H1 (cell line): ENCODE measurements around the gene COLEC11. TPM values are rescaled to one million over a fixed set of nuclear protein-coding genes. Genes with fewer than 3 reads are reported as not detected.
"Not testable (repeated sequence)": the region's sequence is repeated elsewhere in the genome, so short reads cannot be mapped to it uniquely, and the experiment has no call there.

Experiments
- CTCF ChIA-PET: fragments of 300-600 bp; sonication (Branson Sonifier 250); formaldehyde crosslinking; loops from one replicate; lab custom pipeline; 2021; ENCODE audit not compliant: partially characterized antibody; lab: Charles Lee
- POLR2A ChIA-PET: fragments of 300-600 bp; sonication (Branson Sonifier 250); formaldehyde crosslinking; loops from one replicate; lab custom pipeline; 2021; ENCODE audit warnings: inconsistent platforms; ENCODE audit not compliant: partially characterized antibody; lab: Charles Lee
- DNase-seq, 2 experiments: peaks; one replicate each; pipeline versions ENCODE4 v3.0.0 to v3.0.0-alpha.2; 2010 to 2022; ENCODE audit warnings: low spot score in 2 of 2, low read depth in 1 of 2, mixed read lengths in 1 of 2
- FAIRE-seq: peaks from 2 replicates; lab custom pipeline; 2011; peaks lifted over from hg19 to GRCh38; lab: Jason Lieb, UNC
- H2AFZ ChIP-seq: 2 replicates; pipeline ENCODE4 v1.8.1; 2012; ENCODE audit warnings: low read length, inconsistent platforms
- H2AK5ac ChIP-seq: 2 replicates; pipeline ENCODE4 v1.6.1; 2013; ENCODE audit warnings: low read depth, low read length
- H2BK120ac ChIP-seq: replicated peaks from 2 replicates; pipeline ENCODE3; 2013; ENCODE audit warnings: low read depth, low read length, inconsistent platforms
- H2BK12ac ChIP-seq: 2 replicates; pipeline ENCODE4 v1.6.1; 2013; ENCODE audit warnings: low read depth, low read length
- H2BK15ac ChIP-seq: 2 replicates; pipeline ENCODE4 v1.6.1; 2013; ENCODE audit warnings: low read length
- H2BK20ac ChIP-seq: 2 replicates; pipeline ENCODE4 v1.6.1; 2013; ENCODE audit warnings: low read length
- H2BK5ac ChIP-seq: 2 replicates; pipeline ENCODE4 v1.6.1; 2013; ENCODE audit warnings: low read depth, low read length
- H3K14ac ChIP-seq: 2 replicates; pipeline ENCODE4 v1.6.1; 2013; ENCODE audit warnings: inconsistent platforms; ENCODE audit not compliant: insufficient read length
- H3K18ac ChIP-seq: 2 replicates; pipeline ENCODE4 v1.6.1; 2013; ENCODE audit warnings: low read length; ENCODE audit errors: extremely low read depth
- H3K23ac ChIP-seq: 2 replicates; pipeline ENCODE4 v1.6.1; 2013; ENCODE audit warnings: inconsistent platforms; ENCODE audit not compliant: insufficient read length
- H3K23me2 ChIP-seq: 2 replicates; pipeline ENCODE4 v1.6.1; 2013; ENCODE audit warnings: low read depth, low read length
- H3K27ac ChIP-seq: 2 replicates; pipeline ENCODE4 v1.6.1; 2011; ENCODE audit warnings: low read depth, low read length, inconsistent platforms
- H3K27me3 ChIP-seq, 4 experiments: replicated peaks in 1 of 4; 1 replicate in 1 of 4; 2 replicates in 3 of 4; pipeline versions ENCODE4 v1.6.1 to v1.8.1; 2011 to 2013; ENCODE audit warnings: low read length in 3 of 4, mild to moderate bottlenecking in 3 of 4, inconsistent platforms in 2 of 4, mixed read lengths in 2 of 4, moderate library complexity in 1 of 4; ENCODE audit not compliant: control insufficient read depth in 3 of 4, insufficient read depth in 3 of 4; ENCODE audit errors: extremely low read depth in 1 of 4
- H3K36me3 ChIP-seq, 4 experiments: 2 replicates each; pipeline versions ENCODE4 v1.6.1 to v1.8.1; 2011 to 2013; ENCODE audit warnings: mild to moderate bottlenecking in 4 of 4, low read length in 3 of 4, moderate library complexity in 2 of 4, control low read depth in 1 of 4, inconsistent platforms in 1 of 4; ENCODE audit not compliant: insufficient read depth in 4 of 4, control insufficient read depth in 2 of 4
- H3K4ac ChIP-seq: replicated peaks from 2 replicates; pipeline ENCODE3; 2013; ENCODE audit warnings: low read length, low read depth, mixed read lengths, inconsistent platforms; ENCODE audit not compliant: insufficient read length
- H3K4me1 ChIP-seq, 4 experiments: replicated peaks in 1 of 4; 1 replicate in 1 of 4; 2 replicates in 3 of 4; pipeline versions ENCODE4 v1.6.1 to v1.8.1; 2011 to 2013; ENCODE audit warnings: low read length in 3 of 4, inconsistent platforms in 2 of 4, mixed read lengths in 1 of 4; ENCODE audit not compliant: insufficient read depth in 4 of 4, control insufficient read depth in 3 of 4
- H3K4me2 ChIP-seq, 2 experiments: 2 replicates each; pipeline versions ENCODE4 v1.6.1 to v1.8.1; 2011 to 2013; ENCODE audit warnings: low read depth in 2 of 2, low read length in 2 of 2, control low read depth in 1 of 2, inconsistent platforms in 1 of 2, mild to moderate bottlenecking in 1 of 2; ENCODE audit not compliant: insufficient read depth in 1 of 2
- H3K4me3 ChIP-seq, 4 experiments: fragments of 200-600, 300-600 bp in 1 of 4; sonication (generic), shearing (Covaris generic), sonication (Bioruptor Twin) in 1 of 4; 2 replicates each; pipeline versions ENCODE4 v1.5.1 to v1.8.1; 2011 to 2016; ENCODE audit warnings: low read length in 4 of 4, low read depth in 3 of 4, control low read depth in 2 of 4, inconsistent platforms in 2 of 4, mild to moderate bottlenecking in 2 of 4, mixed read lengths in 1 of 4, moderate library complexity in 1 of 4; ENCODE audit not compliant: insufficient read depth in 2 of 4; ENCODE audit errors: extremely low read depth in 1 of 4
- H3K56ac ChIP-seq: replicated peaks from 2 replicates; pipeline ENCODE3; 2013; ENCODE audit warnings: low read depth, mild to moderate bottlenecking, mixed read lengths, low read length, inconsistent platforms; ENCODE audit not compliant: insufficient read length
- H3K79me1 ChIP-seq: 2 replicates; pipeline ENCODE4 v1.6.1; 2013; ENCODE audit warnings: low read depth, low read length, control low read depth
- H3K79me2 ChIP-seq, 2 experiments: 2 replicates each; pipeline versions ENCODE4 v1.6.1 to v1.8.1; 2012 to 2013; ENCODE audit warnings: low read length in 2 of 2, mild to moderate bottlenecking in 2 of 2, inconsistent platforms in 1 of 2; ENCODE audit not compliant: insufficient read depth in 2 of 2, control insufficient read depth in 1 of 2
- H3K9ac ChIP-seq, 4 experiments: replicated peaks in 1 of 4; 1 replicate in 1 of 4; 2 replicates in 3 of 4; pipeline versions ENCODE4 v1.6.1 to v1.8.1; 2011 to 2013; ENCODE audit warnings: low read depth in 3 of 4, low read length in 3 of 4, control low read depth in 2 of 4, mild to moderate bottlenecking in 2 of 4, moderate library complexity in 2 of 4, inconsistent platforms in 1 of 4; ENCODE audit errors: extremely low read depth in 1 of 4
- H3K9me3 ChIP-seq, 2 experiments: 2 replicates each; pipeline versions ENCODE4 v1.6.1 to v1.8.1; 2012 to 2013; ENCODE audit warnings: mild to moderate bottlenecking in 2 of 2, moderate library complexity in 2 of 2, control low read depth in 1 of 2, inconsistent platforms in 1 of 2, low read depth in 1 of 2, low read length in 1 of 2, mixed read lengths in 1 of 2; ENCODE audit not compliant: insufficient read depth in 2 of 2
- H4K20me1 ChIP-seq, 2 experiments: replicated peaks in 1 of 2; 2 replicates each; pipeline versions ENCODE3 to v1.8.1; 2011 to 2013; ENCODE audit warnings: inconsistent platforms in 2 of 2, low read length in 2 of 2, mild to moderate bottlenecking in 1 of 2; ENCODE audit not compliant: insufficient read depth in 2 of 2, control insufficient read depth in 1 of 2
- H4K5ac ChIP-seq: 2 replicates; pipeline ENCODE4 v1.6.1; 2013; ENCODE audit warnings: low read length, low read depth, mixed read lengths, inconsistent platforms; ENCODE audit not compliant: insufficient read length
- H4K8ac ChIP-seq: 2 replicates; pipeline ENCODE4 v1.8.0; 2013; ENCODE audit warnings: mild to moderate bottlenecking, moderate library complexity, low read length, inconsistent platforms; ENCODE audit not compliant: insufficient read depth; ENCODE audit errors: extremely low read depth
- H4K91ac ChIP-seq: replicated peaks from 2 replicates; pipeline ENCODE3; 2013; ENCODE audit warnings: low read length, mixed read lengths, inconsistent platforms; ENCODE audit not compliant: insufficient read length
- ASH2L ChIP-seq: fragments of 200-600, 300-600 bp; sonication (generic); IDR thresholded peaks from one replicate; pipeline ENCODE4 v1.7.1; 2017; ENCODE audit warnings: low read length
- CBX5 ChIP-seq: fragments of 300-800, 300-1000 bp; sonication (generic); IDR thresholded peaks from 2 replicates; pipeline ENCODE4 v1.7.1; 2016; ENCODE audit warnings: antibody characterized with exemption, low read length, low read depth
- HDAC2 ChIP-seq, 2 experiments: fragments of 300-600 bp in 1 of 2; sonication (generic) in 1 of 2; IDR thresholded peaks; 2 replicates each; pipeline ENCODE4 v1.6.1; 2011 to 2012; ENCODE audit warnings: low read depth in 2 of 2, low read length in 2 of 2, mild to moderate bottlenecking in 2 of 2, moderate library complexity in 2 of 2, borderline replicate concordance in 1 of 2, inconsistent platforms in 1 of 2
- NRF1 ChIP-seq: IDR thresholded peaks from 2 replicates; pipeline ENCODE4 v1.6.1; 2011; ENCODE audit warnings: mild to moderate bottlenecking, low read depth, low read length, improper control_type of control experiment
- PHF8 ChIP-seq: fragments of 200-600 bp; sonication (generic); conservative IDR thresholded peaks from 2 replicates; pipeline ENCODE4 v1.7.1; 2012; ENCODE audit warnings: low read depth, mild to moderate bottlenecking, inconsistent platforms, low read length, moderate library complexity
- RBBP5 ChIP-seq: IDR thresholded peaks from 2 replicates; pipeline ENCODE4 v1.7.1; 2012; ENCODE audit warnings: low read depth, mild to moderate bottlenecking, inconsistent platforms, low read length, moderate library complexity, borderline replicate concordance
- USF2 ChIP-seq: IDR thresholded peaks from 2 replicates; pipeline ENCODE4 v1.6.1; 2011; ENCODE audit warnings: low read length, improper control_type of control experiment
- WGBS, 2 experiments: shearing (Covaris generic) in 1 of 2; methylation state at CpG; one replicate each; pipeline versions ENCODE4 v1.1.6 to v1.1.7; 2013 to 2015; ENCODE audit warnings: low lambda C conversion rate in 2 of 2, mixed read lengths in 2 of 2, inconsistent platforms in 1 of 2, low coverage in 1 of 2, missing lambda C conversion rate in 1 of 2; ENCODE audit not compliant: insufficient replicate concordance in 2 of 2, insufficient coverage in 1 of 2, insufficient read length in 1 of 2; ENCODE audit errors: extremely low coverage in 1 of 2, missing lambda C conversion rate in 1 of 2; 5-methylcytosine and 5-hydroxymethylcytosine counted together
- polyA plus RNA-seq, 7 experiments: library from polyadenylated mRNA; depleted of rRNA in 3 of 7; stranded (reverse) in 5 of 7; unstranded in 2 of 7; fragments of >200 nt in 5 of 7; fragments of 200-250 nt in 2 of 7; gene quantifications; 1 replicate in 5 of 7; 2 replicates in 1 of 7; 4 replicates in 1 of 7; pipeline versions ENCODE4 v1.2.1 to v1.2.3, GENCODE V29; 2011 to 2013; ENCODE audit warnings: missing spikeins in 2 of 7, mixed read lengths in 2 of 7
- total RNA-seq: library from RNA; stranded (reverse); fragmentation: NEBNext Ultra II Directional; extraction: Animal tissue kit (Norgen Biotek cat#: 25700); gene quantifications from 2 replicates; pipeline ENCODE4 v1.2.1, GENCODE V29; 2021

COLEC11 gene
- total and polyA plus RNA-seq, 2 of the 8 experiments (the other 6 are each of a cell fraction or from before 2014, with no cell fraction given): 0.47 to 0.80 TPM

GRCh38 chr2:3659447-3660432 is 64.8 kb downstream of the COLEC11 start (continued):
- TF ChIP-seq NRF1: no peak
- no peak for TF ChIP-seq ASH2L
- TF ChIP-seq HDAC2 (IDR thresholded peaks at IDR 0.05; ENCODE audit: borderline replicate concordance in 1 of 2, low read depth in 2 of 2, low read length in 2 of 2): no peak
- TF ChIP-seq USF2: no peak
- TF ChIP-seq CBX5: no peak
- no peak for TF ChIP-seq RBBP5
- no peak for TF ChIP-seq PHF8

GRCh38 chr2:3660640-3661039 is 65.7 kb downstream of the COLEC11 start:
- not testable (repeated sequence) for H2AK5ac ChIP-seq, H2AFZ ChIP-seq, H3K79me1 ChIP-seq, H4K8ac ChIP-seq, H4K91ac ChIP-seq, H3K18ac ChIP-seq, H3K9ac ChIP-seq, H4K5ac ChIP-seq, H2BK15ac ChIP-seq, H3K4me2 ChIP-seq, H3K14ac ChIP-seq, H3K23ac ChIP-seq, DNase-seq, H2BK12ac ChIP-seq, H4K20me1 ChIP-seq, H3K27me3 ChIP-seq, H2BK20ac ChIP-seq, FAIRE-seq, H3K4ac ChIP-seq, H3K79me2 ChIP-seq, H3K9me3 ChIP-seq, H2BK120ac ChIP-seq, H3K4me3 ChIP-seq, H3K56ac ChIP-seq, H3K23me2 ChIP-seq, H3K36me3 ChIP-seq, H3K27ac ChIP-seq, H2BK5ac ChIP-seq
- WGBS, 2 experiments: 95% methylated on average over 7 of the region's 7 CpGs; no CpG with 5 or more reads in 1 of the 2 experiments
- CTCF ChIA-PET: interaction anchor here (1.1 to 1.6 kb wide), 3 partner anchors 9 to 33 kb away, joined by 3 to 9 read pairs (median 5); no protein-coding TSS in a partner anchor
- H3K4me1 ChIP-seq: peaks cover 5 to 19% (median 9%) of the 10 kb centered on the region in 4 experiments; a peak in 5 of 7 replicates
- POLR2A ChIA-PET: interaction anchor here (1.3 kb wide), 1 partner anchor 8 kb away, joined by 4 read pairs; no protein-coding TSS in a partner anchor
